DOHH2 (cell line): ENCODE data around the gene UBASH3A.

Experiments used
- EZH2phosphoT487 ChIP-seq: fragments of 200-600 bp; sonication (generic); IDR thresholded peaks from 2 replicates; pipeline ENCODE4 v1.6.1; 2017; ENCODE audit warnings: borderline replicate concordance, mild to moderate bottlenecking, antibody characterized with exemption, low read length, moderate library complexity, mixed read lengths
- TF ChIP-seq, protein P1 (sequence below): fragments of 200-600 bp; sonication (generic); IDR thresholded peaks from one replicate; pipeline ENCODE4 v1.5.1; 2014; ENCODE audit warnings: antibody characterized with exemption, mild to moderate bottlenecking, low read depth, low read length; ENCODE audit not compliant: poor library complexity, severe bottlenecking

DNA sequence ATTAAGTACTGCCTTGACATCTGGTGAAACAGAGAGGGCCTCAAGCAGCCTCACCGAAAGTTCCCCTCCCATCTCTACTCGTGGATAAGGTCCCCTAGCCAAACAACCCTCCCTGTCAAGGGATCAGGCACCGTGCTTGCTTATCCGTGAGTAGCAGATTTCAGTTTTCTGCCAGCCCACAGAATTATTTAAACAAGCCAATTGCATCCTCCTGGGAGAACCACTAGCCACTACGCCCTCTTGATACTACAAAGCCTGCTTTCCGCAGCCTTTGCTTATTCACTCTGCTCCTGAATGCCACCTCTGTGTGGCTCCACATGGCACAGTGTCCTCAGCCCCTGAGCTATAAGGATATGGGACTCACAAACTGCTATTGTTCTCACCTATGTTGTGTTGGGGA is 47.1 kb upstream of the UBASH3A start:
- TF ChIP-seq, protein P1, sequence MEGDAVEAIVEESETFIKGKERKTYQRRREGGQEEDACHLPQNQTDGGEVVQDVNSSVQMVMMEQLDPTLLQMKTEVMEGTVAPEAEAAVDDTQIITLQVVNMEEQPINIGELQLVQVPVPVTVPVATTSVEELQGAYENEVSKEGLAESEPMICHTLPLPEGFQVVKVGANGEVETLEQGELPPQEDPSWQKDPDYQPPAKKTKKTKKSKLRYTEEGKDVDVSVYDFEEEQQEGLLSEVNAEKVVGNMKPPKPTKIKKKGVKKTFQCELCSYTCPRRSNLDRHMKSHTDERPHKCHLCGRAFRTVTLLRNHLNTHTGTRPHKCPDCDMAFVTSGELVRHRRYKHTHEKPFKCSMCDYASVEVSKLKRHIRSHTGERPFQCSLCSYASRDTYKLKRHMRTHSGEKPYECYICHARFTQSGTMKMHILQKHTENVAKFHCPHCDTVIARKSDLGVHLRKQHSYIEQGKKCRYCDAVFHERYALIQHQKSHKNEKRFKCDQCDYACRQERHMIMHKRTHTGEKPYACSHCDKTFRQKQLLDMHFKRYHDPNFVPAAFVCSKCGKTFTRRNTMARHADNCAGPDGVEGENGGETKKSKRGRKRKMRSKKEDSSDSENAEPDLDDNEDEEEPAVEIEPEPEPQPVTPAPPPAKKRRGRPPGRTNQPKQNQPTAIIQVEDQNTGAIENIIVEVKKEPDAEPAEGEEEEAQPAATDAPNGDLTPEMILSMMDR, result no peak
- no peak for TF ChIP-seq EZH2phosphoT487
